ENCODE measurements around the gene P4HTM.

DNA sequence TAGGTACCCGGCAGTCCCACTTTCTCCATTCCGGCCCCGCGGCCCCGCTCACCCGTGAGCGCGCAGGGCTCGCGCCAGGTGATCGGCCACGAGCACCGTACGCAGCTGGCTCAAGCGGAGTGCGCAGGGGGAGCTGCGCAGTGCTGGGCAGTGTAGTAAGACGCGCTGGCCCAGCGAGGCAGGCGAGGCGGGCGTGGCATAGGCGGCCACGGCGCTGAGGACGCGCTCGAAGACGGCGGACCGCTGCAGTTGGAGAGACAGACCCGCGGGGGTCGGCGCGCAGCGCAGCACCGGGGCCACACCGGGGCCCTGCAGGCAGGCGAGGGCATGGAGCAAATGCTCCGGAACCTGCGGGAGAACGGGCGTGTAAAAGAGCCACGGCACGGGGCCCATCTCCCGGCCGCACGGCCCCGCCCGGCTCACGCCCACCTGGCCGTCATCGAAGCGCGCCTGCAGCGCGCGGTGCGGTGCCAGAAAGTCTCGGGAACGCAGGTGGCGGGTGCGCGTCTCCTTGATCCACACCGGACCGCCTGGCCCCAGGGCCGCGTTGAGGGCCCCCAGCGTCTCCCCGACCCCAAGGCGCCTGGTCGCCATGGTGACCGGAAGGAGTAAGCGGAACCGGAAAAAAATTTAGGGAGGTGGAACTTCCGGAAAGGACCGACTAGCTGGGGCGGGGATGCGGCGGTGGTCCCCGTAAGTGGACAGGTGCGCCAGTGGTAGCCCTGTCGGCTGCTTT lies 28.1 kb downstream of the P4HTM start, which contains the start of gene DALRD3:
- TF ChIP-seq, protein P1, sequence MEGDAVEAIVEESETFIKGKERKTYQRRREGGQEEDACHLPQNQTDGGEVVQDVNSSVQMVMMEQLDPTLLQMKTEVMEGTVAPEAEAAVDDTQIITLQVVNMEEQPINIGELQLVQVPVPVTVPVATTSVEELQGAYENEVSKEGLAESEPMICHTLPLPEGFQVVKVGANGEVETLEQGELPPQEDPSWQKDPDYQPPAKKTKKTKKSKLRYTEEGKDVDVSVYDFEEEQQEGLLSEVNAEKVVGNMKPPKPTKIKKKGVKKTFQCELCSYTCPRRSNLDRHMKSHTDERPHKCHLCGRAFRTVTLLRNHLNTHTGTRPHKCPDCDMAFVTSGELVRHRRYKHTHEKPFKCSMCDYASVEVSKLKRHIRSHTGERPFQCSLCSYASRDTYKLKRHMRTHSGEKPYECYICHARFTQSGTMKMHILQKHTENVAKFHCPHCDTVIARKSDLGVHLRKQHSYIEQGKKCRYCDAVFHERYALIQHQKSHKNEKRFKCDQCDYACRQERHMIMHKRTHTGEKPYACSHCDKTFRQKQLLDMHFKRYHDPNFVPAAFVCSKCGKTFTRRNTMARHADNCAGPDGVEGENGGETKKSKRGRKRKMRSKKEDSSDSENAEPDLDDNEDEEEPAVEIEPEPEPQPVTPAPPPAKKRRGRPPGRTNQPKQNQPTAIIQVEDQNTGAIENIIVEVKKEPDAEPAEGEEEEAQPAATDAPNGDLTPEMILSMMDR (IDR thresholded peaks at IDR 0.05): no peak
- TF ChIP-seq EP300 (IDR thresholded peaks at IDR 0.05): peak in 1 of 2 donors; percentile 82
- TF ChIP-seq POLR2A (IDR thresholded peaks at IDR 0.05): peak; percentile 41 to 55
